Measurements from ENCODE around the gene ZNF22. TPM values are rescaled to one million over a fixed set of nuclear protein-coding genes. Genes with fewer than 3 reads are reported as not detected.

Gene ZNF22
- total and polyA plus RNA-seq, 2 experiments from 2014 or later = 22.1 to 31.3 TPM

DNA sequence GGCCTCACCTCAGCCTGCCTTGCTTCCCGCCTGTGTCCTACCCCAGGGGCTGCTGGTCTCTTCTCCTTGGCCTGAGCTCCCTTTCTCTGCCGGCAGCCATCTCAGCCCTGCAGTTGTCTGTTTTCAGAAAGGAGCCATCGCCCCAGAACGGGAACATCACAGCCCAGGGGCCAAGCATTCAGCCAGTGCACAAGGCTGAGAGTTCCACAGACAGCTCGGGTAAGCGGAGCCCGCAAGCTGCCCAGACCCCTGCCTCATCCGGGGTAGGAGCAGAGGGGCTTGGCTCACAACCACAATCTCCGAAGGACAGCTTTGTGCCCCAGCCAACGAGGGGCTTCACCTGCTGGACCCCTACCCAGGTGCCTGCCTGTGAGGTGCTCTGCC lies 16.8 kb upstream of the ZNF22 start:
- H3K27me3 ChIP-seq = no peaks in the 10 kb centered on the region
- no peak overlapping the region for H3K4me3 ChIP-seq
- no peak for TF ChIP-seq CTCF (IDR thresholded peaks at IDR 0.05; ENCODE audit: low read depth, low read length)
- H3K9me3 ChIP-seq (ENCODE audit: low read depth) = no peaks in the 10 kb centered on the region
- no peak overlapping the region for H3K27ac ChIP-seq
- no peak for DNase-seq (ENCODE audit: low read depth in 1 of 2, low spot score in 1 of 2)
- no peaks in the 10 kb centered on the region for H3K36me3 ChIP-seq
- peaks cover 45% of the 10 kb centered on the region for H3K4me1 ChIP-seq (ENCODE audit: low read depth)

- Histone ChIP-seq H3K4me1 (ENCODE audit: low read depth) (peaks cover 38% of the 10 kb centered on the region), H3K27me3 (no peaks in the 10 kb centered on the region), H3K9me3 (ENCODE audit: low read depth) (no peaks in the 10 kb centered on the region), H3K4me3 (no peak overlapping the region), H3K36me3 (no peaks in the 10 kb centered on the region), H3K27ac (peak overlapping the region; percentile 61)
- no peak for DNase-seq (ENCODE audit: low read depth in 1 of 2, low spot score in 1 of 2)
- no peak for TF ChIP-seq CTCF (IDR thresholded peaks at IDR 0.05; ENCODE audit: low read depth, low read length)
These were observed 16.0 kb upstream of the ZNF22 start for GRCh38 chr10:44984671-44985101.

DNA sequence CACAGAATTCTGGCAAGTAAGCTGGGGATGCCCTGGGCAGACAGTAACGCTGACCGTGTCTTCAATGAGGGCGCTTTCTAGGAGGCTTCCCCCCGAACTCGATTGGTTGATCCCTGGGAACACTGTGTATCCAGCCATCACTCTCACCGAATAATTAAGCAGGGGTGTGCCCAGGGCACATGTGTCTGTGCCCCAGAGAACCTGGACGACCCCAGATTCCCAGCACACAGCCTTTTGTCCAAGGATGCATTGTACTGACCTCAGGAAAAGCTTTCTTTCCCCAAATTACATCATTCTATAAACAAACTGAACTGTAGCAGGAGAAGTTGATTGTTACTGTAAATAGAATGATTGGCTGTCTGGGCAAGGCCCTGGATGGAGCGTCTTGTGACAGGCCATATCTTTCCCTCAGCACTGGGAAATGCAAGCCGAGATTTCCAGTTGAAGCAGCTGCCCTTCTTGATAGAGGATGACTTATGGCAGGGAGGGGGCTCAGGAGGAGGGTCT lies 15.5 kb upstream of the ZNF22 start:
- Histone ChIP-seq H3K36me3 (no peaks in the 10 kb centered on the region), H3K27ac (peak overlapping the region; percentile 61)

GRCh38 chr10:44986179-44986578 lies 14.5 kb upstream of the ZNF22 start:
- no peak for DNase-seq (ENCODE audit: low read depth in 1 of 2, low spot score in 1 of 2)
- Histone ChIP-seq H3K4me1 (ENCODE audit: low read depth) (peaks cover 30% of the 10 kb centered on the region), H3K36me3 (no peaks in the 10 kb centered on the region)

More for the DNA sequence above, 15.5 kb upstream of the ZNF22 start:
- Histone ChIP-seq H3K9me3 (ENCODE audit: low read depth) (no peaks in the 10 kb centered on the region), H3K4me1 (ENCODE audit: low read depth) (peaks cover 38% of the 10 kb centered on the region), H3K27me3 (no peaks in the 10 kb centered on the region), H3K4me3 (no peak overlapping the region)
- DNase-seq (ENCODE audit: low read depth in 1 of 2, low spot score in 1 of 2) = peak in 1 of 2 donors; percentile 40
- no peak for TF ChIP-seq CTCF (IDR thresholded peaks at IDR 0.05; ENCODE audit: low read depth, low read length)

DNA sequence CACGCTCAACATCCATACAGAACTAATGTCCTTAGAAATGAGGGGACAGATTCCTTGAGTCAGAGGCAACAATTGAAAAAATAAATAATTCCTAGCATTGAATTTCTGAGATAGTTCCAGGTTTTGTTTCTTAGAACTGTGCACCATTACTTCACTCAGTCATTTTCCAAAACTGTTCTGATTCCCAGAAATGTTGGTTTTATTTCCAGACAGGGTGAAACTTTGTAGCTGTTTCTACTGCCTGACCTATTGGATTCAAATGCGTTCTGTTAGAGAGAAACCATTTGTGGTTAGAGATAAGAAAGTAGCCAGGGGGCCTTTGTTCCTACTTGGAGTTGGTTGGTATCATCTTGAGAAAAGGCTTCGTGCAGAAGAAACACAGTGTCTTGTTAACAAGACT lies 14.1 kb upstream of the ZNF22 start:
- H3K4me1 ChIP-seq (ENCODE audit: low read depth) = peaks cover 26% of the 10 kb centered on the region
- H3K9me3 ChIP-seq (ENCODE audit: low read depth) = no peaks in the 10 kb centered on the region
- H3K4me3 ChIP-seq = no peak overlapping the region
- no peaks in the 10 kb centered on the region for H3K27me3 ChIP-seq
- H3K36me3 ChIP-seq = no peaks in the 10 kb centered on the region
- DNase-seq (ENCODE audit: low read depth in 1 of 2, low spot score in 1 of 2) = peak in 1 of 2 donors; percentile 86
- TF ChIP-seq CTCF (IDR thresholded peaks at IDR 0.05; ENCODE audit: low read depth, low read length) = no peak
- peak overlapping the region; percentile 4 for H3K27ac ChIP-seq

More at GRCh38 chr10:44986179-44986578, 14.5 kb upstream of the ZNF22 start:
- no peak for TF ChIP-seq CTCF (IDR thresholded peaks at IDR 0.05; ENCODE audit: low read depth, low read length)
- Histone ChIP-seq H3K4me3 (no peak overlapping the region), H3K9me3 (ENCODE audit: low read depth) (no peaks in the 10 kb centered on the region), H3K27me3 (no peaks in the 10 kb centered on the region), H3K27ac (peak overlapping the region; percentile 61)
